Activated T-cell treated with anti-CD3 and anti-CD28 coated beads for 4 hours (primary cell): ENCODE results near the gene PGLYRP3.

Experiments
- DNase-seq: peaks from one replicate; pipeline ENCODE4 v3.0.0-alpha.2; 2020

Gene PGLYRP3

GRCh38 chr1:153251988-153252387, 60.8 kb downstream of the PGLYRP3 start:
- DNase-seq: no peak

- DNase-seq: no peak
Measured at GRCh38 chr1:153251562-153251961, 61.2 kb downstream of the PGLYRP3 start.

- no peak for DNase-seq
Measured at GRCh38 chr1:153251087-153251486, 61.7 kb downstream of the PGLYRP3 start.

GRCh38 chr1:153250166-153250565, 62.6 kb downstream of the PGLYRP3 start:
- no peak for DNase-seq

GRCh38 chr1:153248176-153248879, 64.4 kb downstream of the PGLYRP3 start:
- DNase-seq: no peak
